ENCODE measurements around the gene CAMSAP1.

Gene CAMSAP1

GRCh38 chr9:135809166-135809565 is 98.2 kb downstream of the CAMSAP1 start:
- peak; percentile 83 for DNase-seq

- DNase-seq: no peak
Observed at GRCh38 chr9:135805422-135806022, 101.8 kb downstream of the CAMSAP1 start.

- DNase-seq: peak; percentile 41
Observed at GRCh38 chr9:135804581-135805421, 102.5 kb downstream of the CAMSAP1 start.

- DNase-seq: no peak
Observed at GRCh38 chr9:135803441-135803840, 103.9 kb downstream of the CAMSAP1 start.

- no peak for DNase-seq
Observed at GRCh38 chr9:135802876-135803419, 104.4 kb downstream of the CAMSAP1 start.

- no peak for DNase-seq
Observed at GRCh38 chr9:135801070-135801469, 106.3 kb downstream of the CAMSAP1 start.

GRCh38 chr9:135799261-135799660 is 108.1 kb downstream of the CAMSAP1 start:
- DNase-seq: no peak

GRCh38 chr9:135798263-135798585 is 109.1 kb downstream of the CAMSAP1 start:
- no peak for DNase-seq

GRCh38 chr9:135797507-135798262 is 109.7 kb downstream of the CAMSAP1 start:
- peak; percentile 38 for DNase-seq

GRCh38 chr9:135796784-135797485 is 110.4 kb downstream of the CAMSAP1 start:
- no peak for DNase-seq

GRCh38 chr9:135795391-135795790 is 112.0 kb downstream of the CAMSAP1 start:
- no peak for DNase-seq

GRCh38 chr9:135794361-135794885 is 112.9 kb downstream of the CAMSAP1 start:
- no peak for DNase-seq

- DNase-seq: no peak
Observed at GRCh38 chr9:135794057-135794335, 113.3 kb downstream of the CAMSAP1 start.

- no peak for DNase-seq
Observed at GRCh38 chr9:135793221-135794056, 113.9 kb downstream of the CAMSAP1 start.

- no peak for DNase-seq
Observed at GRCh38 chr9:135792268-135793128, 114.8 kb downstream of the CAMSAP1 start.

- DNase-seq: no peak
Observed at GRCh38 chr9:135791431-135792267, 115.7 kb downstream of the CAMSAP1 start.

GRCh38 chr9:135790850-135791249 is 116.5 kb downstream of the CAMSAP1 start:
- no peak for DNase-seq

GRCh38 chr9:135790356-135790755 is 117.0 kb downstream of the CAMSAP1 start:
- DNase-seq: no peak

GRCh38 chr9:135789838-135790291 is 117.5 kb downstream of the CAMSAP1 start:
- no peak for DNase-seq

Measured in fibroblast of skin of right biceps (primary cell).